Mononuclear cell (primary cell): Measurements from ENCODE around the gene OAS2. TPM values are rescaled to one million over a fixed set of nuclear protein-coding genes. Genes with fewer than 3 reads are reported as not detected.

Experiments
- H3K27me3 ChIP-seq: 2 replicates; pipeline ENCODE4 v1.6.0; 2011; ENCODE audit warnings: low read length, control low read depth; ENCODE audit not compliant: insufficient read depth
- H3K4me1 ChIP-seq: 2 replicates; pipeline ENCODE4 v1.5.1; 2011; ENCODE audit warnings: mild to moderate bottlenecking, low read length, control low read depth; ENCODE audit not compliant: insufficient read depth
- H3K4me3 ChIP-seq: 2 replicates; pipeline ENCODE4 v1.5.1; 2011; ENCODE audit warnings: mild to moderate bottlenecking, low read length, moderate library complexity
- H3K9me3 ChIP-seq: 2 replicates; pipeline ENCODE4 v1.5.1; 2011; ENCODE audit warnings: low read depth, mild to moderate bottlenecking, control low read depth, low read length
- total RNA-seq: library from RNA; depleted of rRNA; stranded (reverse); fragments of >200 nt; gene quantifications from one replicate; pipeline ENCODE4 v1.2.3, GENCODE V29; 2012

OAS2 gene
- total RNA-seq, 1 donor = 22.2 TPM

DNA sequence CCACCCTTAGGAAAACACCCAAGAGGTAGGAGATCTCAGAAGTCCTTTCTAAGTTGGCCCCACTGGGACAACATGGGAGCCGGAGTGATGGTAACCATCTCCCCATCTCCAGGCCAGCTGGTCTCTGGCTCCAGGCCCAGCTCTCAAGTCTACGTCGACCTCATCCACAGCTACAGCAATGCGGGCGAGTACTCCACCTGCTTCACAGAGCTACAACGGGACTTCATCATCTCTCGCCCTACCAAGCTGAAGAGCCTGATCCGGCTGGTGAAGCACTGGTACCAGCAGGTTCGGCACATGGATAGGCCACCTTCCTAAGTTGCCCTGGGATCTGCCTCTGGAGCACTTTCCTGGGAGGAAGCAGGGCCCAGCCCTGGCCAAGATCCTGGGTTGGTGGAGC lies 11.0 kb upstream of the OAS2 start:
- Histone ChIP-seq H3K4me3 (no peak overlapping the region), H3K27me3 (no peaks in the 10 kb centered on the region), H3K9me3 (no peaks in the 10 kb centered on the region)

DNA sequence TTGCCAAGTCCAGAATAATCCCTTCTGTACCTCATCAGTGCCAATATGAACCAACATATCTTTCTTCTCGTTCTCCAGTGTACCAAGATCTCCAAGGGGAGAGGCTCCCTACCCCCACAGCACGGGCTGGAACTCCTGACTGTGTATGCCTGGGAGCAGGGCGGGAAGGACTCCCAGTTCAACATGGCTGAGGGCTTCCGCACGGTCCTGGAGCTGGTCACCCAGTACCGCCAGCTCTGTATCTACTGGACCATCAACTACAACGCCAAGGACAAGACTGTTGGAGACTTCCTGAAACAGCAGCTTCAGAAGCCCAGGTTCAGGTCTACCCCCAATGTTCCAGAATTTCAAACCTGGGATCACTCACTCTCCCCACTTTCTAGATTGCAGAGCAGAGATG lies 10.5 kb upstream of the OAS2 start:
- Histone ChIP-seq H3K9me3 (no peaks in the 10 kb centered on the region), H3K27me3 (no peaks in the 10 kb centered on the region), H3K4me1 (no peaks in the 10 kb centered on the region), H3K4me3 (no peak overlapping the region)

More for the DNA sequence above, 11.0 kb upstream of the OAS2 start:
- H3K4me1 ChIP-seq = no peaks in the 10 kb centered on the region

DNA sequence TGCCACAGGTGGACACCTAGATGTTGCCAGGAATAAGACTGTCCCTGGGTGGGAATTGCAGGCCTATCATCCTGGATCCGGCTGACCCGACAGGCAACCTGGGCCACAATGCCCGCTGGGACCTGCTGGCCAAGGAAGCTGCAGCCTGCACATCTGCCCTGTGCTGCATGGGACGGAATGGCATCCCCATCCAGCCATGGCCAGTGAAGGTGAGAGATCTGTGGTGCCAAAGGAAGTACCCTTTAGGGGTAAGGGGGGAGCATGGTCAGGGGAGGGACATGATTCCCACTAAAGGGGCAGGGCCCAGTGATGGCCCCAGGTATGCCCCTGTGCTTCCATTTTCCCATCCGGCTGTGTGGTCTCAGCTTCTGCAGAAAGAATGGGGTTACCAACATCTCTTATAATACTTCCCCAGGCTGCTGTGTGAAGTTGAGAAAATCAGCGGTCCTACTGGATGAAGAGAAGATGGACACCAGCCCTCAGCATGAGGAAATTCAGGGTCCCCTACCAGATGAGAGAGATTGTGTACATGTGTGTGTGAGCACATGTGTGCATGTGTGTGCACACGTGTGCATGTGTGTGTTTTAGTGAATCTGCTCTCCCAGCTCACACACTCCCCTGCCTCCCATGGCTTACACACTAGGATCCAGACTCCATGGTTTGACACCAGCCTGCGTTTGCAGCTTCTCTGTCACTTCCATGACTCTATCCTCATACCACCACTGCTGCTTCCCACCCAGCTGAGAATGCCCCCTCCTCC lies 8.6 kb upstream of the OAS2 start:
- no peaks in the 10 kb centered on the region for H3K27me3 ChIP-seq
- H3K4me1 ChIP-seq = peaks cover 5% of the 10 kb centered on the region
- H3K4me3 ChIP-seq = no peak overlapping the region
- H3K9me3 ChIP-seq = no peaks in the 10 kb centered on the region

DNA sequence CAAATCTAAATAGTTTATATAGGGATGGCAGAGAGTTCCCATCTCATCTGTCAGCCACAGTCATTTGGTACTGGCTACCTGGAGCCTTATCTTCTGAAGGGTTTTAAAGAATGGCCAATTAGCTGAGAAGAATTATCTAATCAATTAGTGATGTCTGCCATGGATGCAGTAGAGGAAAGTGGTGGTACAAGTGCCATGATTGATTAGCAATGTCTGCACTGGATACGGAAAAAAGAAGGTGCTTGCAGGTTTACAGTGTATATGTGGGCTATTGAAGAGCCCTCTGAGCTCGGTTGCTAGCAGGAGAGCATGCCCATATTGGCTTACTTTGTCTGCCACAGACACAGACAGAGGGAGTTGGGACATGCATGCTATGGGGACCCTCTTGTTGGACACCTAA lies 7.9 kb upstream of the OAS2 start:
- Histone ChIP-seq H3K4me3 (no peak overlapping the region), H3K4me1 (peaks cover 5% of the 10 kb centered on the region), H3K9me3 (no peaks in the 10 kb centered on the region), H3K27me3 (no peaks in the 10 kb centered on the region)

DNA sequence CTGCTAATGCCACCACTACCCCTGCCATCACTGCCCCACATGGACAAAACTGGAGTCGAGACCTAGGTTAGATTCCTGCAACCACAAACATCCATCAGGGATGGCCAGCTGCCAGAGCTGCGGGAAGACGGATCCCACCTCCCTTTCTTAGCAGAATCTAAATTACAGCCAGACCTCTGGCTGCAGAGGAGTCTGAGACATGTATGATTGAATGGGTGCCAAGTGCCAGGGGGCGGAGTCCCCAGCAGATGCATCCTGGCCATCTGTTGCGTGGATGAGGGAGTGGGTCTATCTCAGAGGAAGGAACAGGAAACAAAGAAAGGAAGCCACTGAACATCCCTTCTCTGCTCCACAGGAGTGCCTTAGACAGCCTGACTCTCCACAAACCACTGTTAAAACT lies 7.1 kb upstream of the OAS2 start:
- Histone ChIP-seq H3K4me1 (peaks cover 5% of the 10 kb centered on the region), H3K9me3 (no peaks in the 10 kb centered on the region), H3K4me3 (no peak overlapping the region), H3K27me3 (no peaks in the 10 kb centered on the region)

DNA sequence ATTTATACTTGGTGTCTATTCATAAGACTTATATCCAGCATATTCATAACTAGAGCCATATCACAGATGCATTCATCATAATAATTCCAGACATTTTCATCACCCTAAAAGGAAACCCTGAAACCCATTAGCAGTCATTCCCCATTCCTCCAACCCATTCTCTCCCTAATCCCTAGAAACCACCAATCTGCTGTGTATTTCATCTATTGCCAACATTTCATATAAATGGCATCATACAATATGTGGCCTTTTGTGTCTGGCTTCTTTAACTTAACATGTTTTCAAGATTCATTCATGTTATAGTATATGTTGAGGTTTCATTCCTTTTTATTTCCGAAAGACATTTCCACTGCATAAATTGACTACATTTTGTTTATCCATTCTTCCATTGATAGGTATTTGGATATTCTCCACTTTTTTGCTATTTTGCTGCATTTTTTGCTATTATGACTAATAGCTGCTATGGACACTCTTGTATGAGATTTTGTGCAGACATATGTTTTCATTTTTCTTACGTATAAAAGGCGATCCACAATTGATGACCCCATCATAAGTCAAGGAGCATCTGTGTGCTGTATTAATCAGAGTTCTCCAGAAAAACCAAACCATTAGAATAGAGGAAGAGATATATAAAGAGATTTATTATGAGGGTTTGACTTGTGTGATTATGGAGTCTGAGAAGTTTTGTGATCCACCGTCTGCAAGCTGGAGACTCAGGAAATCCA lies 5.1 kb upstream of the OAS2 start:
- Histone ChIP-seq H3K27me3 (no peaks in the 10 kb centered on the region), H3K9me3 (no peaks in the 10 kb centered on the region), H3K4me3 (no peak overlapping the region), H3K4me1 (peaks cover 18% of the 10 kb centered on the region)

DNA sequence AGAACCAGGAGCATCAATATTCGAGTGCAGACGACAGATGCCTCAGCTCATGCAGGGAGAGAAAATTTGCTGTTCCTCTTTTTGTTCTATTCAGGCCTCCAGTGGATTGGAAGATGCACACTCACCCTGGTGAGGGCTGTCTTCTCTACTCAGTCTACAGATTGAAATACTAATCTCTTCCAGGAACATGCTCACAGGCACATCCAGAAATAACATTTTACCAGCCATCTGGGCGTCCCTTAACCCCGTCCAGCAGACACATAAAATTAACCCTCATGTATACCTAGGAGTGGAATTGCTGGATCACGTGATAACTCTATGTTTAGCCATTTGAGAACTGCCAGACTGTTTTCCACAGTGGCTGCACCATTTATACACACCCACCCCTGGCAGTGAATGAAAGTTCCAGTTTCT lies 4.5 kb upstream of the OAS2 start:
- Histone ChIP-seq H3K4me1 (peaks cover 18% of the 10 kb centered on the region), H3K4me3 (no peak overlapping the region), H3K9me3 (no peaks in the 10 kb centered on the region), H3K27me3 (no peaks in the 10 kb centered on the region)

DNA sequence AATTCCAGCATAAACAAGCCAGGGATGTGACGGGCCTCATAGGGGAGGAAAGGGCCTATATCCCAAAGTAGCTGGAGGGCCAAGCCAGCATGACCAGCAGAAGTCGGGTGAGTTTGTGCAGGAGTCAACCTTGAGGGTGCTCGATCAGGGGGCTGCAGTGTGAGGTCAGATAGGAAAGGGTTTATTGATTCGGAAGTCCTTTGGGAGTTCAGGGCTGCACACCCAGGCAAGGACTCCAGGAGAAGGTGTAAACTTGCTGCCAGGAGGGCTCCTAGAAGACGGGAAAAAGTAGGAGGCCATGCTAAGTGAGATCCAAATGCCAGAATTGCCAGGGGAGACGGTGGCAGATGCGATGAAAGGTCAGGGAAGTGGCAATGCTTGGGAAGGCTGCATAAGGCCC lies 3.4 kb upstream of the OAS2 start:
- Histone ChIP-seq H3K4me1 (peaks cover 29% of the 10 kb centered on the region), H3K9me3 (no peaks in the 10 kb centered on the region), H3K27me3 (no peaks in the 10 kb centered on the region), H3K4me3 (no peak overlapping the region)

DNA sequence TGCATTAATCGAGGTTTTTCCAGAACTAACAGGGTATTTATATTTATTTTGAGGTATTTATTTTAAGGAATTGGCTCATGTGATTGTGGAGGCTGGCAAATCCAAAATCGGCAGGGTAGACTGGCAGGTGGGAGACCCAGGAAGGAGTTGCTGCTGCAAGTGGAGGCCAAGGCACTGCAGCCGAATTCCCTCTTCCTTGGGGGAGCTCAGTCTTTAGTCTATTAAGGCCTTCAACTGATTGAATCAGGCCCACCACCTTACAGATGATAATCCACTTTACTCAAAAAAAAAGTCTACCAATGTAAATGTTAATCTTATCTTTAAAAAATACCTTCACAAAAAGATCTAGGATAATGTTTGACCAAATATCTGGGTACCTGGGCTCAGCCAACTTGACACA lies 1.2 kb upstream of the OAS2 start:
- no peak overlapping the region for H3K4me3 ChIP-seq
- no peaks in the 10 kb centered on the region for H3K27me3 ChIP-seq
- peaks cover 2% of the 10 kb centered on the region for H3K9me3 ChIP-seq
- peaks cover 42% of the 10 kb centered on the region for H3K4me1 ChIP-seq

DNA sequence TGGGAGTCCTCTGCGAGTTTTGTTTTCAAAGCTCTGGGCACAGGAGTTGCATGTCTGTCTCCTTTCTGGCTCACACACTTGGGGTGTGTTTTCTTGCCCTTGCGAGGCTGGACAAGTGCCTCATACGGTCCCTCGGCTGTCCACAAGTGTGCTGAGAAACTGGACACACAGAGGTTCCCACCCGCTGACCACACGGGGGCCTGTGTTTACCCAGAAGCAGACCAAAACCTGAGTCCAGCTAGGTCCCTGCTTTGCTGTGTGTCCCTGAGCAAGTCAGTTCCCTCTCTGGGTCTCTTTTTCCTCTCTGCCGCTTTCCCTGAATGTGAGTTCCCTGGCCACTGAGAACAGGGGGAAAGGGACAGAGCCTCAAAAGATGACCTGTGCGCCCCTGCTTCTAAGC lies 678 bp upstream of the OAS2 start:
- no peaks in the 10 kb centered on the region for H3K27me3 ChIP-seq
- peaks cover 7% of the 10 kb centered on the region for H3K9me3 ChIP-seq
- peak overlapping the region; percentile 84 for H3K4me3 ChIP-seq
- peaks cover 42% of the 10 kb centered on the region for H3K4me1 ChIP-seq

DNA sequence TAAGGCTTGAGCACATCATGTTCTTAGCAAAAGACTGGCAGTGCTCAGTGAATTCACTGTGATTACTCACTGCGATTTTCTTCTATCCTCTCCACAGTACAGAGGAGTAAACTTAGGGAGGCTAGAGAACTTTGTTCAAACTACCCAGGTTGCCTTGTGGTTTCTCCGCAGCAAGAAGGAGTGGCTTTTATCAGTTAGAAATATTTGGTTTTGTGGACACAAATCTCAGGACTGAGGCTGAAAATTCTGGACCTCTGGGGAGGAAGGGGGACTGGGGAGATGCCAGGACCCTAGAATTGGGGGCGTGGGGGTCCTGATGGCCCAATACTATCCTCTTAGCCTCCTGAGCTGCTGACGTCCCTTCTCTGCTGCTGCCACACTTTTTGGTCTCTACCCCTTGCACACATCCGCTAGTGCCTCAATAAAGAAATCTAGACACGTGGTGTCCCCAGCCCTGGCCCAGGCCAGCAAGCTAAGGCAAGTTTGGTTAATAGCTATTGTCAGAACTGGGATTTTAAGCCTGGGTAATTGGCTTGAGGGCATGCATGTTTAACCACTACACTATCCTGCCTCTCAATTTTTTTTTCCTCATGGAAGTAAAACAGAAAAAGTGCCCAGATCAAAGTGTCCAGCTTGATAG lies 842 bp downstream of the OAS2 start:
- H3K9me3 ChIP-seq = peaks cover 8% of the 10 kb centered on the region
- H3K4me1 ChIP-seq = peaks cover 38% of the 10 kb centered on the region
- H3K27me3 ChIP-seq = no peaks in the 10 kb centered on the region
- H3K4me3 ChIP-seq = peak overlapping the region; percentile 84

DNA sequence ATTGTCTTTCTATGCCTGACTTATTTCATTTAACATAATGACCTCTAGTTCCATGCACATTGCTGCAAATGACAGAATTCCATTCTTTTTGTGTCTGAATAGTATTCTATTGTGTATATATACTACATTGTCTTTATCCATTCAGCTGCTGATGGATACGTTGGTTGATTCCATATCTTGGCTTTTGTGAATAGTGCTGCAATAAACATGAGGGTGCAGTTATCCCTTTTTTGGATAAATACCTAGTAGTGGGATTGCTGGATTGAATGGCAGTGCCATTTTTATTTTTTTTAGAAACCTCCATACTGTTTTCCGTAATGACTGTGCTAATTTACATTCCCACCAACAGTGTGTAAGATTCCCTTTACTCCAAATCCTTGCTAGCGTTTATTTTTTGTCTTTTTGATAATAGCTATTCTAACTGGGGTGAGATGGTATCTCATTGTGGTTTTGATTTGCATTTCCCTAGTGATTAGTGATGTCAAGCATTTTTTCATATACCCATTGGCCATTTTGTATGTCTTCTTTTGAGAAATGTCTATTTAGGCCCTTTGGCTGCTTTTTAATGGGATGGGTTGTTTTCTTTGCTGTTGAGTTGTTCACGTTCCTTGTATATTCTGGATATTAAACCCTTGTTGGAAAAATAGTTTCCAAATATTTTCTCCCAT lies 2.3 kb downstream of the OAS2 start:
- Histone ChIP-seq H3K9me3 (peaks cover 17% of the 10 kb centered on the region), H3K27me3 (no peaks in the 10 kb centered on the region), H3K4me3 (peak overlapping the region; percentile 84), H3K4me1 (peaks cover 38% of the 10 kb centered on the region)

DNA sequence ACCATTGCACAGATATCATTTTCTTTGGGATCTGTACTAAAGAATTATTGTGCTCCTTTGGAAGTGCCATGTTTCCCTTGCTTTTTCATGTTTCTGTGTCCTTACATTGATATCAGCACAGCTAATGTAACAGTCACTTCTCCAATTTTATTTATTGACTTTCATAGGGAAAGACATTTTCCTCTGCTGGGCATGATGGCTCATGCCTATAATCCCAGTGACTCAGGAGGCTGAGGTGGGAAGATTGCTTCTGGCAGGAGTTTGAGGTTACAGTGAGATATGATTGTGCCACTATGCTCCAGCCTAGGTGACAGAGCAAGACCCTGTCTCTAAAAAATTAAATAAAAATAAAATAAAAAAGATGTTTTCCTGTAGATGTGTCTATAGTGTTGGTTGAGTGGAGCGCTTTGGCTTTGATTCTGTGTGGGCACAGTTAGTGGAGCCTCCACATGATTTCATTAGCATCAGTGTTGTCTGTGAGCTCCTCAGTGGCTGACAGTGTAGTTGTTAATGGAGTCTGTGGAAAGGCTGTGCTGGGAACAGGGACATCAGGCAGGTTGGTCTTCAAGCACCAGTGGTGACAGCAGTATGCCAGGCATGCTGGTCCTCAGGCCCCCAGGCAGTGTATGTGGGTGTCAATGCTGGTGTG lies 7.4 kb downstream of the OAS2 start:
- peaks cover 24% of the 10 kb centered on the region for H3K4me1 ChIP-seq
- peaks cover 17% of the 10 kb centered on the region for H3K9me3 ChIP-seq
- no peaks in the 10 kb centered on the region for H3K27me3 ChIP-seq
- no peak overlapping the region for H3K4me3 ChIP-seq

DNA sequence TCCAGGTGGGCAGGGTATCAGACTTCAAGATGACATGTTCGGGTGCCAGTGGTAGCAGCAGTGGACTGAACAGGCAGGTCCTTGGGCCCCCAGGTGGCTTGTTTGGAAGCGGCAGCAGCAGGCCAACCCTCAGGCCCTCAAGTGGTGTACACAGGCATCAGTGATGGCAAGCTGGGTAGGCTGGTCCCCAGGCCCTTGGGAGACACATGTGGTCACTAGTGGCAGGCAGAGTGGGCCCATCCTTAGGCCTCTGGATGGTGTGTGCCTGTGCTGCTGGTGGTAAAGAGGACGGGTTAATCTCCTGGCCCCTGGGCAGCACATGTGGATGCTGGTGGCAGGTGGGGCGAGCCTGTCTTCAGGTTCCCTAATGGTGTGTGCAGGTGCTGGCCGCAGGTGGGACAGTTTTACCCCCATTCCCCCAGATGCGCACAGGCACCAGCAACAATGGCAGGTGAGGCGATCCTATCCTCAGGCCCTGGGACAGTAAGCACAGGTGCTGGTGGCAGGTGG lies 8.0 kb downstream of the OAS2 start:
- Histone ChIP-seq H3K4me3 (no peak overlapping the region), H3K27me3 (no peaks in the 10 kb centered on the region), H3K9me3 (peaks cover 17% of the 10 kb centered on the region), H3K4me1 (peaks cover 20% of the 10 kb centered on the region)
